ENCODE results near the gene PCNX1.
"Not testable (repeated sequence)": the region's sequence is repeated elsewhere in the genome, so short reads cannot be mapped to it uniquely, and the experiment has no call there.

PCNX1 gene

GRCh38 chr14:70916799-70917198, 9.5 kb downstream of the PCNX1 start:
- DNase-seq (ENCODE audit: low read depth): no peak

- no peak for DNase-seq (ENCODE audit: low read depth)
Observed at GRCh38 chr14:70917633-70918032, 10.4 kb downstream of the PCNX1 start.

- DNase-seq (ENCODE audit: low read depth): no peak
Observed at GRCh38 chr14:70919774-70920173, 12.5 kb downstream of the PCNX1 start.

GRCh38 chr14:70920608-70921007, 13.3 kb downstream of the PCNX1 start:
- no peak for DNase-seq (ENCODE audit: low read depth)

- DNase-seq (ENCODE audit: low read depth): no peak
Observed at GRCh38 chr14:70921669-70922068, 14.4 kb downstream of the PCNX1 start.

GRCh38 chr14:70924521-70924920, 17.3 kb downstream of the PCNX1 start:
- no peak for DNase-seq (ENCODE audit: low read depth)

- DNase-seq (ENCODE audit: low read depth): peak; percentile 20
Observed at GRCh38 chr14:70926235-70926830, 19.1 kb downstream of the PCNX1 start.

- DNase-seq (ENCODE audit: low read depth): no peak
Observed at GRCh38 chr14:70931008-70931407, 23.7 kb downstream of the PCNX1 start.

GRCh38 chr14:70934084-70934483, 26.8 kb downstream of the PCNX1 start:
- no peak for DNase-seq (ENCODE audit: low read depth)

- DNase-seq (ENCODE audit: low read depth): no peak
Observed at GRCh38 chr14:70934502-70935134, 27.4 kb downstream of the PCNX1 start.

- no peak for DNase-seq (ENCODE audit: low read depth)
Observed at GRCh38 chr14:70935135-70935534, 27.9 kb downstream of the PCNX1 start.

GRCh38 chr14:70939693-70940092, 32.4 kb downstream of the PCNX1 start:
- DNase-seq (ENCODE audit: low read depth): not testable (repeated sequence)

- DNase-seq (ENCODE audit: low read depth): peak; percentile 48
Observed at GRCh38 chr14:70941637-70942341, 34.5 kb downstream of the PCNX1 start.

- DNase-seq (ENCODE audit: low read depth): no peak
Observed at GRCh38 chr14:70942342-70942706, 35.1 kb downstream of the PCNX1 start.

- DNase-seq (ENCODE audit: low read depth): not testable (repeated sequence)
Observed at GRCh38 chr14:70942721-70943120, 35.5 kb downstream of the PCNX1 start.

GRCh38 chr14:70943838-70944237, 36.6 kb downstream of the PCNX1 start:
- DNase-seq (ENCODE audit: low read depth): no peak

- no peak for DNase-seq (ENCODE audit: low read depth)
Observed at GRCh38 chr14:70947739-70948138, 40.5 kb downstream of the PCNX1 start.

- DNase-seq (ENCODE audit: low read depth): no peak
Observed at GRCh38 chr14:70952485-70952884, 45.2 kb downstream of the PCNX1 start.

GRCh38 chr14:70954068-70954467, 46.8 kb downstream of the PCNX1 start:
- DNase-seq (ENCODE audit: low read depth): no peak

GRCh38 chr14:70955543-70956480, 48.6 kb downstream of the PCNX1 start:
- peak; percentile 25 for DNase-seq (ENCODE audit: low read depth)

GRCh38 chr14:70956511-70956910, 49.3 kb downstream of the PCNX1 start:
- DNase-seq (ENCODE audit: low read depth): no peak

- DNase-seq (ENCODE audit: low read depth): no peak
Observed at GRCh38 chr14:70957710-70958109, 50.5 kb downstream of the PCNX1 start.
